ENCODE data around the gene OR4D9.

The OR4D9 gene

GRCh38 chr11:59550842-59551658 lies 39.7 kb downstream of the OR4D9 start:
- DNase-seq = peak; percentile 81

- DNase-seq = no peak
These were observed 40.6 kb downstream of the OR4D9 start for GRCh38 chr11:59551659-59552521.

GRCh38 chr11:59552844-59553243 lies 41.5 kb downstream of the OR4D9 start:
- no peak for DNase-seq

GRCh38 chr11:59553323-59553722 lies 42.0 kb downstream of the OR4D9 start:
- DNase-seq = no peak

GRCh38 chr11:59555601-59556114 lies 44.3 kb downstream of the OR4D9 start:
- DNase-seq = no peak

GRCh38 chr11:59556115-59556916 lies 45.0 kb downstream of the OR4D9 start:
- DNase-seq = peak; percentile 55

GRCh38 chr11:59556917-59557348 lies 45.6 kb downstream of the OR4D9 start:
- no peak for DNase-seq

- DNase-seq = no peak
These were observed 46.9 kb downstream of the OR4D9 start for GRCh38 chr11:59558270-59558643.

GRCh38 chr11:59559886-59560285 lies 48.5 kb downstream of the OR4D9 start:
- DNase-seq = no peak

- peak; percentile 69 for DNase-seq
These were observed 49.0 kb downstream of the OR4D9 start for GRCh38 chr11:59560290-59560701.

- peak; percentile 83 for DNase-seq
These were observed 49.5 kb downstream of the OR4D9 start for GRCh38 chr11:59560702-59561473.

GRCh38 chr11:59562292-59562691 lies 51.0 kb downstream of the OR4D9 start:
- no peak for DNase-seq

All from CD4-positive, alpha-beta T cell treated with Interleukin-15 for 1 hour (primary cell).